AG09319 (cell line): Measurements from ENCODE around the gene CRY1.
"Not testable (repeated sequence)": the region's sequence is repeated elsewhere in the genome, so short reads cannot be mapped to it uniquely, and the experiment has no call there.

ENCODE experiments used
- DNase-seq: peaks from one replicate; pipeline ENCODE4 v3.0.0-alpha.2; 2010; ENCODE audit warnings: low read depth; ENCODE audit errors: extremely low read depth
- CTCF ChIP-seq: IDR thresholded peaks from 2 replicates; pipeline ENCODE4 v1.5.1; 2011; ENCODE audit warnings: low read depth, mild to moderate bottlenecking, inconsistent platforms, low read length, moderate library complexity

CRY1 gene

GRCh38 chr12:107086314-107086713, 7.0 kb downstream of the CRY1 start:
- DNase-seq = no peak
- TF ChIP-seq CTCF = no peak

- no peak for DNase-seq
These were observed 11.6 kb downstream of the CRY1 start for GRCh38 chr12:107081778-107082177.

GRCh38 chr12:107080299-107080698, 13.1 kb downstream of the CRY1 start:
- no peak for DNase-seq
- TF ChIP-seq CTCF = no peak

More at GRCh38 chr12:107081778-107082177, 11.6 kb downstream of the CRY1 start:
- no peak for TF ChIP-seq CTCF

GRCh38 chr12:107079172-107080011, 14.0 kb downstream of the CRY1 start:
- peak; percentile 49 for TF ChIP-seq CTCF
- DNase-seq = no peak

GRCh38 chr12:107073266-107073665, 20.1 kb downstream of the CRY1 start:
- not testable (repeated sequence) for DNase-seq

GRCh38 chr12:107066691-107067090, 26.7 kb downstream of the CRY1 start:
- no peak for TF ChIP-seq CTCF
- no peak for DNase-seq

- no peak for TF ChIP-seq CTCF
These were observed 28.7 kb downstream of the CRY1 start for GRCh38 chr12:107064687-107065086.

GRCh38 chr12:107064243-107064642, 29.1 kb downstream of the CRY1 start:
- no peak for DNase-seq
- TF ChIP-seq CTCF = no peak

More at GRCh38 chr12:107064687-107065086, 28.7 kb downstream of the CRY1 start:
- no peak for DNase-seq
